OCI-LY1 (cell line): ENCODE data around the gene CXADR.

ENCODE experiments used
- EZH2 ChIP-seq: fragments of 200-600 bp; sonication (generic), shearing (Covaris generic); IDR thresholded peaks from 2 replicates; pipeline ENCODE4 v1.8.0; 2017; ENCODE audit warnings: borderline replicate concordance, mixed run types, mild to moderate bottlenecking, antibody characterized with exemption, low read length, moderate library complexity, mixed read lengths
- TF ChIP-seq, protein P1 (sequence below): fragments of 200-600 bp; sonication (generic), shearing (Covaris generic); IDR thresholded peaks from 2 replicates; pipeline ENCODE4 v1.5.1; 2017; ENCODE audit warnings: mild to moderate bottlenecking, antibody characterized with exemption, low read length, moderate library complexity, mixed read lengths

DNA sequence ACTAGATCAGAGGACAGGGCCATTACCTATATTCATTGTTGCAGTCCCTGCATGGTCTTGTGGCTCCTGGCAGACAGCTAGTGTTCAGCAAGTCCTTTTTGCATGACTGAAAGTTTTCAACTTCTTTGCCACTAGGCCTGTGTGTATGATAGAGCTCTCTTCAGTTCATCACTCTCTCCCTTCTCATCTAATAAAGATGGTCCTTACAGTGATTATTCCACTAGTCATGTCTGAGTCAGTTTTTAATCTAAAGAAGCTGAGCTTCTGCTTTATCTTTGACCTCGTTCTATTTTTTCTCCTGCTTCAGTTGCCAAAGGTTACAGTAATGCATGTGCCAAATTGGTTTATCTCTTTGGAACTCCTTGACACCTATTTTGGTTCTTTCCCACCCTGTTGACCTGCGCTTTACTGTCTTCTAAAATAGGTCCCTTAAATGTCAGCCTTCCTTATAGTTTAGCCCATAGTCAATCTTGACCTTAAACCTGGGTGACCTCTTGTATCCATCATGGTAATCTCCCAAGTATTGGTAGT lies 6.4 kb downstream of the CXADR start:
- TF ChIP-seq, protein P1, sequence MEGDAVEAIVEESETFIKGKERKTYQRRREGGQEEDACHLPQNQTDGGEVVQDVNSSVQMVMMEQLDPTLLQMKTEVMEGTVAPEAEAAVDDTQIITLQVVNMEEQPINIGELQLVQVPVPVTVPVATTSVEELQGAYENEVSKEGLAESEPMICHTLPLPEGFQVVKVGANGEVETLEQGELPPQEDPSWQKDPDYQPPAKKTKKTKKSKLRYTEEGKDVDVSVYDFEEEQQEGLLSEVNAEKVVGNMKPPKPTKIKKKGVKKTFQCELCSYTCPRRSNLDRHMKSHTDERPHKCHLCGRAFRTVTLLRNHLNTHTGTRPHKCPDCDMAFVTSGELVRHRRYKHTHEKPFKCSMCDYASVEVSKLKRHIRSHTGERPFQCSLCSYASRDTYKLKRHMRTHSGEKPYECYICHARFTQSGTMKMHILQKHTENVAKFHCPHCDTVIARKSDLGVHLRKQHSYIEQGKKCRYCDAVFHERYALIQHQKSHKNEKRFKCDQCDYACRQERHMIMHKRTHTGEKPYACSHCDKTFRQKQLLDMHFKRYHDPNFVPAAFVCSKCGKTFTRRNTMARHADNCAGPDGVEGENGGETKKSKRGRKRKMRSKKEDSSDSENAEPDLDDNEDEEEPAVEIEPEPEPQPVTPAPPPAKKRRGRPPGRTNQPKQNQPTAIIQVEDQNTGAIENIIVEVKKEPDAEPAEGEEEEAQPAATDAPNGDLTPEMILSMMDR, result no peak
- no peak for TF ChIP-seq EZH2
